Liver (tissue), 3 donors: ENCODE results near the gene MAP3K4.

Source experiments
- EGR1 ChIP-seq, 2 donors: IDR thresholded peaks; 2 replicates each; pipeline ENCODE4 v1.6.1; 2016 to 2018; ENCODE audit warnings: antibody characterized with exemption in 2 of 2, low read depth in 2 of 2
- TAF1 ChIP-seq: conservative IDR thresholded peaks from 2 replicates; pipeline ENCODE4 v1.6.1; 2016; ENCODE audit warnings: antibody characterized with exemption, mild to moderate bottlenecking
- TF ChIP-seq, protein P1 (sequence below): fragments of 150-350 bp; IDR thresholded peaks from 2 replicates; pipeline ENCODE4 v1.5.1; 2017; ENCODE audit warnings: improper control_type of control experiment, low read depth, low read length; ENCODE audit not compliant: missing input control
- TF ChIP-seq, protein P2 (sequence below): IDR thresholded peaks from 2 replicates; pipeline ENCODE4 v1.6.1; 2016; ENCODE audit warnings: antibody characterized with exemption
- donor health status: healthy.
- donor health status: healthy.

GRCh38 chr6:161061576-161061975 is 70.0 kb downstream of the MAP3K4 start:
- TF ChIP-seq, protein P1, sequence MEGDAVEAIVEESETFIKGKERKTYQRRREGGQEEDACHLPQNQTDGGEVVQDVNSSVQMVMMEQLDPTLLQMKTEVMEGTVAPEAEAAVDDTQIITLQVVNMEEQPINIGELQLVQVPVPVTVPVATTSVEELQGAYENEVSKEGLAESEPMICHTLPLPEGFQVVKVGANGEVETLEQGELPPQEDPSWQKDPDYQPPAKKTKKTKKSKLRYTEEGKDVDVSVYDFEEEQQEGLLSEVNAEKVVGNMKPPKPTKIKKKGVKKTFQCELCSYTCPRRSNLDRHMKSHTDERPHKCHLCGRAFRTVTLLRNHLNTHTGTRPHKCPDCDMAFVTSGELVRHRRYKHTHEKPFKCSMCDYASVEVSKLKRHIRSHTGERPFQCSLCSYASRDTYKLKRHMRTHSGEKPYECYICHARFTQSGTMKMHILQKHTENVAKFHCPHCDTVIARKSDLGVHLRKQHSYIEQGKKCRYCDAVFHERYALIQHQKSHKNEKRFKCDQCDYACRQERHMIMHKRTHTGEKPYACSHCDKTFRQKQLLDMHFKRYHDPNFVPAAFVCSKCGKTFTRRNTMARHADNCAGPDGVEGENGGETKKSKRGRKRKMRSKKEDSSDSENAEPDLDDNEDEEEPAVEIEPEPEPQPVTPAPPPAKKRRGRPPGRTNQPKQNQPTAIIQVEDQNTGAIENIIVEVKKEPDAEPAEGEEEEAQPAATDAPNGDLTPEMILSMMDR: no peak
- TF ChIP-seq, protein P2, sequence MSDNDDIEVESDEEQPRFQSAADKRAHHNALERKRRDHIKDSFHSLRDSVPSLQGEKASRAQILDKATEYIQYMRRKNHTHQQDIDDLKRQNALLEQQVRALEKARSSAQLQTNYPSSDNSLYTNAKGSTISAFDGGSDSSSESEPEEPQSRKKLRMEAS: no peak
- TF ChIP-seq TAF1: no peak
- TF ChIP-seq EGR1 (IDR thresholded peaks at IDR 0.05; ENCODE audit: low read depth in 2 of 2): no peak
